GOT3 (cell line): ENCODE data around the gene MTA1.

ENCODE experiments used
- DNase-seq: peaks from one replicate; lab custom pipeline; 2025; ENCODE audit warnings: mixed read lengths; lab: John Stamatoyannopoulos, UW

MTA1 gene

GRCh38 chr14:105445901-105446845 is 26.5 kb downstream of the MTA1 start:
- DNase-seq: no peak

- no peak for DNase-seq
These were observed 27.3 kb downstream of the MTA1 start for GRCh38 chr14:105446971-105447370.

- no peak for DNase-seq
These were observed 28.3 kb downstream of the MTA1 start for GRCh38 chr14:105447651-105448640.

GRCh38 chr14:105448706-105449111 is 29.1 kb downstream of the MTA1 start:
- DNase-seq: no peak

- DNase-seq: no peak
These were observed 29.9 kb downstream of the MTA1 start for GRCh38 chr14:105449276-105450122.

GRCh38 chr14:105450123-105450505 is 30.5 kb downstream of the MTA1 start:
- DNase-seq: no peak

- no peak for DNase-seq
These were observed 31.5 kb downstream of the MTA1 start for GRCh38 chr14:105450864-105451720.

- DNase-seq: no peak
These were observed 33.3 kb downstream of the MTA1 start for GRCh38 chr14:105452963-105453362.

GRCh38 chr14:105453847-105454246 is 34.2 kb downstream of the MTA1 start:
- no peak for DNase-seq

GRCh38 chr14:105455086-105455640 is 35.5 kb downstream of the MTA1 start:
- no peak for DNase-seq

- no peak for DNase-seq
These were observed 36.4 kb downstream of the MTA1 start for GRCh38 chr14:105455766-105456660.

- no peak for DNase-seq
These were observed 37.4 kb downstream of the MTA1 start for GRCh38 chr14:105456736-105457617.

GRCh38 chr14:105458010-105458409 is 38.4 kb downstream of the MTA1 start:
- no peak for DNase-seq

- DNase-seq: no peak
These were observed 38.9 kb downstream of the MTA1 start for GRCh38 chr14:105458571-105458970.

- DNase-seq: no peak
These were observed 40.5 kb downstream of the MTA1 start for GRCh38 chr14:105460116-105460515.

GRCh38 chr14:105460616-105461015 is 41.0 kb downstream of the MTA1 start:
- DNase-seq: no peak

GRCh38 chr14:105461903-105462302 is 42.3 kb downstream of the MTA1 start:
- no peak for DNase-seq

- DNase-seq: no peak
These were observed 44.9 kb downstream of the MTA1 start for GRCh38 chr14:105464501-105464900.
